OCI-LY7 (cell line): ENCODE results near the gene TTI1. TPM values are rescaled to one million over a fixed set of nuclear protein-coding genes. Genes with fewer than 3 reads are reported as not detected.
A peak's percentile ranks its signal among the peaks of the same experiment; 100 is the strongest.

Experiments
- BruUV-seq: library from RNA; stranded (reverse); fragments of 400-500 nt; replicated peaks from 2 replicates; lab custom pipeline; 2021; lab: Mats Ljungman, UMichigan
- CTCF ChIA-PET: fragments of 300-600 bp; sonication (Branson Sonifier 250); formaldehyde crosslinking; loops from one replicate; lab custom pipeline; 2022; ENCODE audit warnings: antibody characterized with exemption; ENCODE audit not compliant: unreplicated experiment; lab: Charles Lee
- POLR2A ChIA-PET: fragments of 300-600 bp; sonication (Branson Sonifier 250); formaldehyde crosslinking; loops from one replicate; lab custom pipeline; 2022; ENCODE audit warnings: antibody characterized with exemption; lab: Charles Lee
- DNase-seq: peaks from one replicate; pipeline ENCODE4 v3.0.0-alpha.2; 2015; ENCODE audit warnings: low spot score
- H2AFZ ChIP-seq: fragments of 200-600 bp; sonication (generic), shearing (Covaris generic); 2 replicates; pipeline ENCODE4 v1.6.1; 2014; ENCODE audit warnings: mild to moderate bottlenecking, antibody characterized with exemption, low read length, moderate library complexity
- H3K27ac ChIP-seq: fragments of 200-600 bp; sonication (generic); 2 replicates; pipeline ENCODE4 v1.5.1; 2014; ENCODE audit warnings: mixed run types, low read depth, mild to moderate bottlenecking, moderate library complexity, low read length, inconsistent platforms; ENCODE audit not compliant: poor library complexity, severe bottlenecking
- H3K36me3 ChIP-seq: fragments of 200-600 bp; sonication (generic); 2 replicates; pipeline ENCODE4 v1.6.1; 2014; ENCODE audit warnings: mild to moderate bottlenecking, antibody characterized with exemption, low read length, moderate library complexity, mixed read lengths; ENCODE audit not compliant: insufficient read depth
- H3K4me1 ChIP-seq: fragments of 200-600 bp; sonication (generic); 2 replicates; pipeline ENCODE4 v1.5.1; 2014; ENCODE audit warnings: mild to moderate bottlenecking, low read length; ENCODE audit not compliant: insufficient read depth, poor library complexity, severe bottlenecking
- H3K4me2 ChIP-seq: fragments of 200-600 bp; sonication (generic); 2 replicates; pipeline ENCODE4 v1.6.1; 2014; ENCODE audit warnings: mild to moderate bottlenecking, low read length
- H3K4me3 ChIP-seq: fragments of 200-600 bp; sonication (generic); 2 replicates; pipeline ENCODE4 v1.5.1; 2014; ENCODE audit warnings: mild to moderate bottlenecking, low read depth, low read length; ENCODE audit not compliant: poor library complexity, severe bottlenecking
- H3K79me2 ChIP-seq: fragments of 200-600 bp; sonication (generic); 2 replicates; pipeline ENCODE4 v1.6.1; 2016; ENCODE audit warnings: low read depth, mild to moderate bottlenecking, low read length, moderate library complexity, mixed read lengths; ENCODE audit not compliant: insufficient read depth
- H3K9me2 ChIP-seq: fragments of 200-600 bp; sonication (generic); 2 replicates; pipeline ENCODE4 v1.6.1; 2016; ENCODE audit warnings: mild to moderate bottlenecking, low read length, mixed read lengths; ENCODE audit not compliant: insufficient read depth
- H3K9me3 ChIP-seq: fragments of 200-600 bp; sonication (generic); 2 replicates; pipeline ENCODE4 v1.6.1; 2014; ENCODE audit warnings: mild to moderate bottlenecking, mixed run types, low read length, mixed read lengths
- H4K20me1 ChIP-seq: fragments of 200-600 bp; sonication (generic); 2 replicates; pipeline ENCODE4 v1.6.1; 2014; ENCODE audit warnings: mild to moderate bottlenecking, antibody characterized with exemption, low read length, moderate library complexity, mixed read lengths; ENCODE audit not compliant: insufficient read depth
- CTCF ChIP-seq: fragments of 200-600 bp; sonication (generic); conservative IDR thresholded peaks from 2 replicates; pipeline ENCODE4 v1.5.1; 2014; ENCODE audit warnings: mild to moderate bottlenecking, antibody characterized with exemption, low read length, moderate library complexity, mixed read lengths
- EZH2phosphoT487 ChIP-seq: fragments of 200-600 bp; sonication (generic); IDR thresholded peaks from 2 replicates; pipeline ENCODE4 v1.6.1; 2018; ENCODE audit warnings: low read depth, borderline replicate concordance, mild to moderate bottlenecking, mixed run types, antibody characterized with exemption, low read length, moderate library complexity, mixed read lengths
- intact Hi-C: fragments of 100-400 bp; cut with micrococcal nuclease; formaldehyde crosslinking; loops from one replicate; pipeline ENCODE4 v1.10.0; 2022; ENCODE audit not compliant: unreplicated experiment
- total RNA-seq, 2 experiments: library from RNA; depleted of rRNA in 1 of 2; stranded (reverse); fragments of >200 nt in 1 of 2; shearing (Covaris generic) in 1 of 2; gene quantifications; 2 replicates each; pipeline ENCODE4 v1.2.3, GENCODE V29; 2014 to 2022

TTI1 gene
- total RNA-seq, 2 experiments from 2014 or later, result 22.4 to 28.7 TPM

- DNase-seq, result no peak
- Histone ChIP-seq H3K9me3 (no peaks in the 10 kb centered on the region), H3K4me2 (peak overlapping the region; percentile 11; the same call in 1 of the 2 replicates), H3K4me3 (no peak overlapping the region), H3K36me3 (peaks cover 81% of the 10 kb centered on the region; the same call in 1 of the 2 replicates), H2AFZ (no peak overlapping the region), H4K20me1 (no peaks in the 10 kb centered on the region), H3K79me2 (no peaks in the 10 kb centered on the region), H3K9me2 (no peaks in the 10 kb centered on the region), H3K27ac (no peak overlapping the region), H3K4me1 (peaks cover 19% of the 10 kb centered on the region)
- POLR2A ChIA-PET, result interaction anchor here (0.7 kb wide), 2 partner anchors 17 to 18 kb away, joined by 3 read pairs; no protein-coding TSS in a partner anchor
- TF ChIP-seq CTCF (no peak), EZH2phosphoT487 (no peak)
- CTCF ChIA-PET, result no interaction called here
- no TSS peak for BruUV-seq
- intact Hi-C loops, result loop anchor here (5.0 kb wide), 1 partner anchor 374 kb away; no protein-coding TSS in a partner anchor
Measured at GRCh38 chr20:37991157-37991866, 41.9 kb downstream of the TTI1 start.

GRCh38 chr20:37990571-37991151, 42.6 kb downstream of the TTI1 start:
- H3K36me3 ChIP-seq, result peaks cover 74% of the 10 kb centered on the region; the same call in 1 of the 2 replicates

More at GRCh38 chr20:37990571-37991151, 42.6 kb downstream of the TTI1 start:
- ChIA-PET POLR2A (interaction anchor here (0.7 kb wide), 1 partner anchor 16 kb away, joined by 3 read pairs; no protein-coding TSS in a partner anchor), CTCF (no interaction called here)
- H2AFZ ChIP-seq, result no peak overlapping the region
- peak overlapping the region; percentile 11; the same call in 1 of the 2 replicates for H3K4me2 ChIP-seq
- intact Hi-C loops, result loop anchor here (5.0 kb wide), 1 partner anchor 373 kb away; no protein-coding TSS in a partner anchor
- H3K4me1 ChIP-seq, result peaks cover 19% of the 10 kb centered on the region
- H3K27ac ChIP-seq, result no peak overlapping the region
- no peak overlapping the region for H3K4me3 ChIP-seq
- H3K9me3 ChIP-seq, result no peaks in the 10 kb centered on the region
- H4K20me1 ChIP-seq, result no peaks in the 10 kb centered on the region
- no peak for TF ChIP-seq EZH2phosphoT487
- TF ChIP-seq CTCF, result no peak
- H3K9me2 ChIP-seq, result no peaks in the 10 kb centered on the region
- peak; percentile 37 for DNase-seq
- no peaks in the 10 kb centered on the region for H3K79me2 ChIP-seq
- BruUV-seq, result no TSS peak
